Astrocyte (in vitro differentiated cells and primary cell): Measurements from ENCODE around the gene OSCP1. TPM values are rescaled to one million over a fixed set of nuclear protein-coding genes. Genes with fewer than 3 reads are reported as not detected.

ENCODE experiments used
- DNase-seq: peaks from one replicate; pipeline ENCODE4 v3.0.0-alpha.2; 2010; ENCODE audit warnings: low read depth
- FAIRE-seq: peaks from 2 replicates; lab custom pipeline; 2011; peaks lifted over from hg19 to GRCh38; lab: Jason Lieb, UNC
- H2AFZ ChIP-seq: 2 replicates; pipeline ENCODE4 v1.6.0; 2012; ENCODE audit warnings: low read depth, low read length, inconsistent platforms
- H3K27ac ChIP-seq: 2 replicates; pipeline ENCODE4 v1.5.1; 2011; ENCODE audit warnings: low read depth, low read length, inconsistent platforms
- H3K27me3 ChIP-seq: 2 replicates; pipeline ENCODE4 v1.6.0; 2011; ENCODE audit warnings: low read length, inconsistent platforms; ENCODE audit not compliant: insufficient read depth
- H3K36me3 ChIP-seq: 2 replicates; pipeline ENCODE4 v1.5.1; 2011; ENCODE audit warnings: low read length, inconsistent platforms; ENCODE audit not compliant: insufficient read depth
- H3K4me1 ChIP-seq: 2 replicates; pipeline ENCODE4 v1.5.1; 2011; ENCODE audit warnings: low read length, inconsistent platforms; ENCODE audit not compliant: insufficient read depth
- H3K4me2 ChIP-seq: 2 replicates; pipeline ENCODE4 v1.6.0; 2012; ENCODE audit warnings: low read length, inconsistent platforms
- H3K4me3 ChIP-seq: 2 replicates; pipeline ENCODE4 v1.5.1; 2011; ENCODE audit warnings: low read depth, mild to moderate bottlenecking, low read length, inconsistent platforms; ENCODE audit not compliant: insufficient read depth
- H3K79me2 ChIP-seq: 2 replicates; pipeline ENCODE4 v1.6.0; 2012; ENCODE audit warnings: mild to moderate bottlenecking, low read length, inconsistent platforms; ENCODE audit not compliant: insufficient read depth
- H3K9ac ChIP-seq: 2 replicates; pipeline ENCODE4 v1.6.0; 2012; ENCODE audit warnings: mild to moderate bottlenecking, low read length, inconsistent platforms
- H3K9me3 ChIP-seq: 2 replicates; pipeline ENCODE4 v1.5.1; 2012; ENCODE audit warnings: low read depth, mild to moderate bottlenecking, low read length, inconsistent platforms; ENCODE audit not compliant: insufficient read depth
- H4K20me1 ChIP-seq: 2 replicates; pipeline ENCODE4 v1.6.0; 2012; ENCODE audit warnings: low read length, inconsistent platforms; ENCODE audit not compliant: insufficient read depth
- H3K27ac Mint-ChIP-seq: one replicate; pipeline ENCODE4 v1.8.0; 2021; ENCODE audit warnings: mild to moderate bottlenecking, mixed read lengths; ENCODE audit not compliant: unreplicated experiment
- H3K27me3 Mint-ChIP-seq: one replicate; pipeline ENCODE4 v1.8.0; 2021; ENCODE audit warnings: low read depth, mixed read lengths; ENCODE audit not compliant: unreplicated experiment
- H3K36me3 Mint-ChIP-seq: one replicate; pipeline ENCODE4 v1.8.0; 2021; ENCODE audit warnings: low read depth, mixed read lengths; ENCODE audit not compliant: unreplicated experiment
- H3K4me1 Mint-ChIP-seq: one replicate; pipeline ENCODE4 v1.8.0; 2021; ENCODE audit warnings: low read depth, mixed read lengths; ENCODE audit not compliant: unreplicated experiment
- H3K4me3 Mint-ChIP-seq: one replicate; pipeline ENCODE4 v1.8.0; 2021; ENCODE audit warnings: mild to moderate bottlenecking, moderate library complexity, mixed read lengths; ENCODE audit not compliant: unreplicated experiment
- H3K9me3 Mint-ChIP-seq: one replicate; pipeline ENCODE4 v1.8.0; 2021; ENCODE audit warnings: mild to moderate bottlenecking, mixed read lengths; ENCODE audit not compliant: unreplicated experiment
- CTCF ChIP-seq: IDR thresholded peaks from 2 replicates; pipeline ENCODE4 v1.5.1; 2011; ENCODE audit warnings: low read depth, mild to moderate bottlenecking, inconsistent platforms, low read length, moderate library complexity; ENCODE audit not compliant: insufficient read depth
- EZH2 ChIP-seq: IDR thresholded peaks from 2 replicates; pipeline ENCODE4 v1.6.1; 2012; ENCODE audit warnings: mild to moderate bottlenecking, low read length, inconsistent platforms; ENCODE audit not compliant: insufficient read depth
- total RNA-seq: library from RNA; stranded (reverse); gene quantifications from 2 replicates; pipeline ENCODE4 v1.2.1, GENCODE V29; 2021

Gene OSCP1
- total RNA-seq, 1 donor from 2014 or later, result 6.3 TPM

- H3K4me3 Mint-ChIP-seq, result no peak overlapping the region
- H3K36me3 ChIP-seq, result peaks cover 17% of the 10 kb centered on the region
- peaks cover 26% of the 10 kb centered on the region for H3K36me3 Mint-ChIP-seq
- H2AFZ ChIP-seq, result no peak overlapping the region
- H3K79me2 ChIP-seq, result peaks cover 30% of the 10 kb centered on the region
- no peak overlapping the region for H3K9ac ChIP-seq
- H3K27ac Mint-ChIP-seq, result no peak overlapping the region
- FAIRE-seq (no peak), DNase-seq (no peak)
- no peaks in the 10 kb centered on the region for H3K27me3 Mint-ChIP-seq
- H4K20me1 ChIP-seq, result peaks cover 5% of the 10 kb centered on the region
- H3K9me3 Mint-ChIP-seq, result no peaks in the 10 kb centered on the region
- no peak overlapping the region for H3K27ac ChIP-seq
- no peaks in the 10 kb centered on the region for H3K27me3 ChIP-seq
- no peaks in the 10 kb centered on the region for H3K9me3 ChIP-seq
- H3K4me1 Mint-ChIP-seq, result peaks cover 25% of the 10 kb centered on the region
- H3K4me2 ChIP-seq, result no peak overlapping the region
- TF ChIP-seq CTCF (no peak), EZH2 (no peak)
- H3K4me3 ChIP-seq, result no peak overlapping the region
- H3K4me1 ChIP-seq, result peaks cover 8% of the 10 kb centered on the region
Measured at GRCh38 chr1:36393686-36394085, 56.6 kb downstream of the OSCP1 start.

- DNase-seq, result no peak
- TF ChIP-seq CTCF (no peak), EZH2 (no peak)
- no peaks in the 10 kb centered on the region for H3K27me3 Mint-ChIP-seq
- H3K27ac Mint-ChIP-seq, result no peak overlapping the region
- Histone ChIP-seq H3K4me2 (no peak overlapping the region), H3K79me2 (peaks cover 30% of the 10 kb centered on the region), H3K4me1 (peaks cover 7% of the 10 kb centered on the region), H2AFZ (no peak overlapping the region), H3K9me3 (no peaks in the 10 kb centered on the region), H3K9ac (no peak overlapping the region), H3K4me3 (no peak overlapping the region), H3K27me3 (no peaks in the 10 kb centered on the region), H3K27ac (no peak overlapping the region), H3K36me3 (peaks cover 17% of the 10 kb centered on the region), H4K20me1 (peaks cover 5% of the 10 kb centered on the region)
- no peak for FAIRE-seq
- peaks cover 23% of the 10 kb centered on the region for H3K4me1 Mint-ChIP-seq
- no peaks in the 10 kb centered on the region for H3K9me3 Mint-ChIP-seq
- H3K4me3 Mint-ChIP-seq, result no peak overlapping the region
- peaks cover 24% of the 10 kb centered on the region for H3K36me3 Mint-ChIP-seq
Measured at GRCh38 chr1:36392836-36393235, 57.4 kb downstream of the OSCP1 start.

GRCh38 chr1:36391271-36391670 lies 59.0 kb downstream of the OSCP1 start:
- Histone ChIP-seq H4K20me1 (peaks cover 5% of the 10 kb centered on the region), H3K27me3 (no peaks in the 10 kb centered on the region), H3K4me2 (no peak overlapping the region), H3K79me2 (peaks cover 17% of the 10 kb centered on the region), H3K4me1 (peaks cover 17% of the 10 kb centered on the region), H3K27ac (no peak overlapping the region), H3K9ac (no peak overlapping the region), H3K4me3 (no peak overlapping the region), H3K9me3 (no peaks in the 10 kb centered on the region), H3K36me3 (peaks cover 17% of the 10 kb centered on the region), H2AFZ (no peak overlapping the region)
- TF ChIP-seq EZH2 (no peak), CTCF (no peak)
- no peak for DNase-seq
- no peak overlapping the region for H3K4me3 Mint-ChIP-seq
- H3K4me1 Mint-ChIP-seq, result peaks cover 27% of the 10 kb centered on the region
- H3K36me3 Mint-ChIP-seq, result peaks cover 23% of the 10 kb centered on the region
- H3K9me3 Mint-ChIP-seq, result no peaks in the 10 kb centered on the region
- H3K27me3 Mint-ChIP-seq, result no peaks in the 10 kb centered on the region
- no peak overlapping the region for H3K27ac Mint-ChIP-seq
- FAIRE-seq, result no peak
